GM18870 (cell line): ENCODE data around the gene NXN.
"Not testable (repeated sequence)": the region's sequence is repeated elsewhere in the genome, so short reads cannot be mapped to it uniquely, and the experiment has no call there.

Source experiments
- ATAC-seq: cut with Tn5 transposase; IDR thresholded peaks from one replicate; pipeline ENCODE4 v1.9.1; 2021; ENCODE audit warnings: moderate library complexity; ENCODE audit not compliant: unreplicated experiment

NXN gene

GRCh38 chr17:867896-868489 is 111.6 kb downstream of the NXN start:
- no peak for ATAC-seq

- not testable (repeated sequence) for ATAC-seq
Measured at GRCh38 chr17:867238-867637, 112.3 kb downstream of the NXN start.

- no peak for ATAC-seq
Measured at GRCh38 chr17:866568-867103, 112.9 kb downstream of the NXN start.

- no peak for ATAC-seq
Measured at GRCh38 chr17:864315-864714, 115.3 kb downstream of the NXN start.

GRCh38 chr17:863880-864279 is 115.7 kb downstream of the NXN start:
- no peak for ATAC-seq

- ATAC-seq: no peak
Measured at GRCh38 chr17:862582-862981, 117.0 kb downstream of the NXN start.

GRCh38 chr17:861364-861763 is 118.2 kb downstream of the NXN start:
- no peak for ATAC-seq

- ATAC-seq: no peak
Measured at GRCh38 chr17:860805-861204, 118.8 kb downstream of the NXN start.

GRCh38 chr17:859824-860195 is 119.8 kb downstream of the NXN start:
- no peak for ATAC-seq

GRCh38 chr17:859061-859823 is 120.3 kb downstream of the NXN start:
- ATAC-seq: no peak

GRCh38 chr17:856149-856548 is 123.4 kb downstream of the NXN start:
- no peak for ATAC-seq

- no peak for ATAC-seq
Measured at GRCh38 chr17:855569-855968, 124.0 kb downstream of the NXN start.

- ATAC-seq: not testable (repeated sequence)
Measured at GRCh38 chr17:852850-853249, 126.7 kb downstream of the NXN start.

- ATAC-seq: no peak
Measured at GRCh38 chr17:852349-852748, 127.2 kb downstream of the NXN start.

GRCh38 chr17:851924-852323 is 127.7 kb downstream of the NXN start:
- ATAC-seq: no peak

- no peak for ATAC-seq
Measured at GRCh38 chr17:850851-851763, 128.5 kb downstream of the NXN start.

- ATAC-seq: no peak
Measured at GRCh38 chr17:850086-850850, 129.3 kb downstream of the NXN start.

GRCh38 chr17:848402-848801 is 131.2 kb downstream of the NXN start:
- no peak for ATAC-seq

- no peak for ATAC-seq
Measured at GRCh38 chr17:846901-847843, 132.4 kb downstream of the NXN start.

- ATAC-seq: no peak
Measured at GRCh38 chr17:841313-841712, 138.3 kb downstream of the NXN start.
